Stimulated activated CD8-positive, alpha-beta memory T cell treated with anti-CD3 and anti-CD28 coated beads, Interleukin-15, amount 100 ng/mL, for 4 hours (primary cell): ENCODE measurements around the gene TAF12.
A peak's percentile ranks its signal among the peaks of the same experiment; 100 is the strongest.
"Not testable (repeated sequence)": the region's sequence is repeated elsewhere in the genome, so short reads cannot be mapped to it uniquely, and the experiment has no call there.

Source experiments
- DNase-seq, 2 donors: peaks; one replicate each; pipeline ENCODE4 v3.0.0-alpha.2; 2020; ENCODE audit warnings: low read depth in 2 of 2

The TAF12 gene

DNA sequence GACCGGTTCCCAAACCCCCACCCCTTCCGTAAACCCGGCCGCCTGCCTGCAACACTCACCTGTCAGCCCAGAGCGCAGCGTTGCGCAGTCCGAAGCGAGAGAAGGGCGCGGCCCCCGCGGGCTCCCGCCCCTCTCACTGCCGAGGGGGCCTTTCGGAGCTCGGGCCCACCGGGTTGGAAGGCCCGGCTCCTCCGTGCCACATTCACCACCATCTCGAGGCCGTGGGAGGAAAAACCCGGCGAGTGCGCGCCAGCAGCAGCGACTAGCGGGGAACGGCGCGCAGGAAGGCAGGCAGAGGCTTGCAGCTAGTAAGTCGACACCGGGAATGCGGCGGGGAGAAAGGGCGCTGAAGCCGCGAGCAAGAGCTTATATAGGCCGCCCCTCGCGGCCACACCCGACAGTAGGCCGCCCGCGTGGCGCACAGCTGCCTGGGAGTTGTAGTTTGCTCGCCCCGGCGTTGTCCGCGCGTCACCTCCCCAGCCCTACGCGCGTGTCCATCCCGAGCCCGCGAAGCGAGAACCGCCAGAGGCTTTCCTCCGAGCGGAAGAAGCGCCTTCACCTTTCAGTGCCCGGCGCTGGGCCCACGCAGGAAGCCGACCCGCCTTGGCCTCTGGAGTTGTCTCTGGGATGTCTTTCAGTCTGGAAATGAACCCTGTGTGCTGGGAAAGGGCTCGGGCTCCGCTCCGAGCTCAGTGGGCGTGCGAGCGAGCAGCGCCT is 61.2 kb downstream of the TAF12 start:
- DNase-seq = peak; percentile 85 to 87

DNA sequence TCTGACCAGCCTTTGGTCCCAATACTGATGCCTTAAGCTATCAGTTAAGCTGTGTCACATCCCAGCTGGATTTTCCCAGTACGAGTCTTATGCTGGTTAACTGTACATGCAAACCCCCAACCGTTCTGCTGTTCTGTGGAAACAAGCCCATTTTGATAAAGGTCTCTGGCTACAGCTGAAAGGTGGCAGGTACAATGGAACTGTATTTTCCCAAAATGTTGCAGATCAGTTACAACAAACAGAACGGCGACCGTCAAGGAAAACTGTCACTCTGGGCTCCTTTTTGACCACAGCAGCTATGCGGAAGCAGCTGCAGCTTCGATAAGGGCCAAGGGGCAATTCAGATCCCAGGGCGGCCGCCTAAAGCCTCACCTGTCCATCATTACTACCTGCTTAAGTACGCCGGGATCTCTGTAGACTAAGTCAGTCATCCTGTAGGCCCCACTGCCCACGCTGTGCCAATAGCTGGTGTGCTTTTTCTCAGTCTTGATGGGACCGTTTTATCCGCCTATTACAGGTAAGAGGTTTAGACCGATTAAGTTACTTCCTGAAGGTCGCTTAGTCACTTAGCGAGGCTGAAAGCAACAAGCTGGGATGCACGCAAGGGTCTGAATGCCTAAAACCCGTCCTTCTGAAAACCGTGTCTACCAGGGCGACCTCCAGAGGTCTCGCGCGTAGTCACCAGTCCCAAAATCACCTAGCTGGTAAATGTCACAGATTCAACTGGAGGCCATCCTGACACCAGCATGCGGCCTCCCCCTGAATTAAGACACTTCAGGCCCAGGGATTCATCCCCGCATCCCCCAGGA is 61.9 kb downstream of the TAF12 start:
- peak; percentile 38 for DNase-seq

DNA sequence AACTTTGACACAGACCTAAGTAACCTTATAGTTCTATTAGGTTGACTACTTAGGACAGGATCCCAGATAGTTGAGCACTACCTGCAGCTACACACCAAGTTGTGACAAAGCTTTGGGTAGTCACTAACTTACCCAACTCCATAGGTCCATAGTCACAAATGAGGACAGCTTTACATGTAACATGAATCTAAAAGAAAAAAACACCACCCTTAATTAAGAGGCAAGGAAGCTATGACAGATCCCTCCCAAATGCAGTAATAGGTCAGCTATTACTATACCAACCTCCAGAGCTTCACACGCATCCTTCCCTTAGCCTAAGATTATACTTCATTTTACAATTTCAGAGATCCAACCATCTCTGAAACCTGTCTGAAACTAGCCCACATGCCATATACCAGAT is 63.5 kb downstream of the TAF12 start:
- no peak for DNase-seq

DNA sequence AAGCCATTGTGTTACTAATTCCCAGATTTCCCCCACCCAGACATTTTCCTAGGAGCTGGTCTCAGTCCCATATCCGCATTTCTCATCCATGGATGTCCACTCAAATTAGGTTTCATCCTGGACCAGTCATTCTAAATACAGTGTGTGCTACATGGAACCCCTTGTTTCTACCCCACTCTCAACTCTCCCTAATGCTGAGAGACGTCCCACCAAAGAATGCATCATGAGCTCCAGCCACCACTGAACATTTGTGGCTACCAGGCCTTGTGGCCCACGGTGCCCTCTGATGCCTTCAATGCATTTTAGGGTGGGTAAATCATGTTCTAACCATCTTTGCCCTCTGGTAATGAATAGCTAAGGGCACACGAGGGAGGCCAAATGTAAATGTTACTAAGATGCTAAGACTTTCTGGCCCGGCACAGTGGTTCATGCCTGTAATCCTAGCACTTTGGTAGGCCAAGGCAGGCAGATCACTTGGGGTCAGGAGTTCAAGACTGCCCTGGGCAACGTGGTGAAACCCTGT is 64.1 kb downstream of the TAF12 start:
- DNase-seq = no peak

DNA sequence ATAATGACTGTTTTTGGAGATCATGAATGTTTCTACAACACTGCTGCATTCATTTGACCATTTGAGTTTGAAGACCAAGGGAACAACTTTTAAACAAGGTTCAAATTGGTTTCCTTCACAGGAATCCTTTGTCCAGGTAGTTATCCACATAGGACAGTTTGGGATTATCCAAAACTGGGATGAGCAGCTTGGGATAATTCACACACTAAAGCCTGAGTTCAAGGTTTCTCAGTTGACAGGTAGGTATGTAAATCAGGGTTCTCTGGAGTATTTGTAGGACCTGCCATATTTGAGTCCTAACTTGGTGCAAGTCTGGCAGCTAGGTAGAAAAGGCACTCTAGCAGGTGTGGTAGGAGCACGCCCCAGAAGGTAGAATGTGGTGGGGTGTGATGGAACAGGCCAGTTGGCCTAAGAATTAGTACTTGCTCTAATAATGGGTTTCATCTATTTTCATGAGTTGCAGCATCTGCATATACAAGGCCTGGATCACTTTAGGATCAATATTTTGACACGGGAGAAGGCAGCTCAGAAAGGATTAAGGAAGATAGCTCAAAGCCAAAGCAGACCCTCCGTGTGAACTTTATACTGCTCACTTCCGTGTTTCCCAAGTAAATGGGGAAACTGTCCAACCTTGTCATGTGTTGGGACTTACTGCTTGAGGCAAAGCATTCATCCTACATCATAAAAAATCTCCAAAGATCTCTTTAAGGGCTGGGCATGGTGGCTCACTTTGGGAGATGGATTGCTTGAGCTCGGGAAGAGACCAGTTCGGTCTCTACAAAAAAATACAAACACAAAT is 64.9 kb downstream of the TAF12 start:
- no peak for DNase-seq

DNA sequence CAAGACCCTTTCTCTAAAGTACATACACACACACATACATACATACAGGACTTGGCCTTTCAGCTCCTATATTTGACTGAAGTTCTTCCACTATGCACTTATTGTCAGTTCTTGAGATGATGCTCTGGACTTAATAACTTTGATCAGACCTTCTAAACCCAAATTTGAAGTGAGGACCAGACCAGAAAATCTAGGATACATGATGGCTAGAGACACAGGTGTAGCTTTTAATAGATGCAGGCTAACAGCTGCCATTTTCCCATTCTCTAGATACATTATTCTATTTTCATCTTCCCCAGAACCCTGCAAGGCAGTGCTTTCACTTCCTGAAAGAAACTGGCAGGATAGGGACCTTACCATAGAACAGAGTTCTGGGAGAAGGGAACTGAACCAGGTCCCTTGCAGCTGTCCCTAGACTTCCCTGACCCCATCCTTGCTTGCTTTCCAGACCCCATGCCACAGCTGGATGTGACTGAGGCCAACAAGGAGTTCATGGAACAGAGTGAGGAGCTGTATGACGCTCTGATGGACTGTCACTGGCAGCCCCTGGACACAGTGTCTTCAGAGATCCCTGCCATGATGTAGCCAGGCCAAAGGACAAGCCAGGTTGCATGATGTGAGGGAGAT is 65.7 kb downstream of the TAF12 start:
- DNase-seq = no peak

DNA sequence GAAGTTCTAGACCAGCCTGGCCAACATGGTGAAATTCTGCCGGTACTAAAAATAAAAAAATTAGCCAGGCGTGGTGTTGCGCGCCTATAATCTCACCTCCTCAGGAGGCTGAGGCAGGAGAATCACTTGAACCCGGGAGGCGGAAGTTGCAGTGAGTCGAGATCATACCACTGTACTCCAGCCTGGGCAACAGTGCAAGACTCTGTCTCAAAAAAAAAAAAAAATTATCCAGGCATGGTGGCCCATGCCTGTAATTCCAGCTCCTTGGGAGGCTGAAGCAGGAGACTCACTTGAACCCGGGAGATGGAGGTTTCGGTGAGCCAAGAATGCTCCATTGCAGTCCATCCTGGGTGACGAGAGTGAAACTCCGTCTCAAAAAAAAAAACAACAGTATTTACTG is 69.3 kb downstream of the TAF12 start:
- DNase-seq = no peak

DNA sequence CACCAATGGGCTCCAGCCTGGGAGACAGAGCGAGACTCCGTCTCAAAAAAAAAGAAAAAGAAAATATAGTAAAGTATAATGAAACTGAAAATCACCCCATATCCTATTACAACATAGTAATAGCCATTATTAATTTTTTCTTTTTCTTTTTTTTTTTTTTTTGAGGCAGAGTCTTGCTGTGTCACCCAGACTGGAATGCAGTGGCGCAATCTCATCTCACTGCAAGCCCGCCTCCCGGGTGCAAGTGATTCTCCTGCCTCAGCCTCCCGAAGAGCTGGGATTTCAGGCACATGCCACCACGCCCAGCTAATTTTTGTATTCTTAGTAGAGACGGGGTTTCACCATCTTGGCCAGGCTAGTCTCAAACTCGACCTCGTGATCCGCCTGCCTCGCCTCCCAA is 70.0 kb downstream of the TAF12 start:
- DNase-seq = not testable (repeated sequence)

DNA sequence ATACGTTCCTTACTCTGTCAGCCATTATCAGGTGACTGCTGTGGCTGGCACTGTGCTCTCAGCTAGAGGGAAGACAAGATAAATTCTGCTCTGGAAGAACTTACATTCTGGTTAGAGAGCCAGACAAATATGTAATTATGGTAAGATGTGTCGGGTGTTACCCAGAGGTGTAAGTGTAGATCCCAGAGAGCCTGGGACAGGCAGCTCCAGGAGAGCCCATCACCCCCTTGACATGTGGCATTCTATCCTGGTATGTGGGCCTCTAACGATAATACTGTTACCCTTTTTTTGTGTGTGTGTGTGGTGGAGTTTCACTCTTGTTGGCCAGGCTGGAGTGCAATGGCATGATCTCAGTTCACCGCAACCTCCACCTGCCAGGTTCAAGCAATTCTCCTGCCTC is 71.0 kb downstream of the TAF12 start:
- no peak for DNase-seq

DNA sequence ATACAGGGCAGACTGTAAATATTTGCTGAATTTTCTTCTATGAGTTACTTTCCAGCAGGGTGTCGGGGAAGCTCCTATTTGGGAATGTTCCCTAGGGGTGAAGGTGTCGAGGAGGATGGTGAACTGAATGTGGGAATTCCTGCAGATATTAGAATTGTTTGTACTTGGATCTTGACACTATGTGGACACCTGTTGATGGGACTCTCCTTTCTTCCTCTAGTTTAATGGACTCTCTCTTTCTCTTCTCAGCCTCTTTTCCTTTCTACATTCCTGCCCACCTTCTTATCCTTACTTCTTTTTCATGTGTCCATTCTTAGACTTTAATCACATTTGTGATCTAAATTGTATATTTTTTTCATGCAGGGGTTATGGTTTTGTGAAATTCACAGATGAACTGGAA is 75.9 kb downstream of the TAF12 start:
- DNase-seq = no peak

DNA sequence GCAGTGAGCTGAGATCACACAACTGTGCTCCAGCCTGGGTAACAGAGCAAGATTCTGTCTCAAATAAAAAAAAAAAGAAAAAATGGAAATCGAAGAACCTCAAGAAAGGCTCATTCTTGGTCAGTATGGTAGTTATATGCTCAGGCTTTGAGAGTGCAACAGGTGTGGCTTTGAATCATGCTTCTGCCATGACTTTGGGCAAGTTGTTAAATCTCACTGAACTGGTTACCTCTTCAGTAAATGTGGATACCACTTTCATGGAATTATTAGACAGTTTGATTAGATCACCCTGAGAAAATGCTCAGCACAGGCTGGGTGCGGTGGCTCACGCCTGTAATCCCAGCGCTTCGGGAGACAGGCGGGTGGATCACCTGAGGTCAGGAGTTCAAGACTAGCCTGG is 77.1 kb downstream of the TAF12 start:
- no peak for DNase-seq

DNA sequence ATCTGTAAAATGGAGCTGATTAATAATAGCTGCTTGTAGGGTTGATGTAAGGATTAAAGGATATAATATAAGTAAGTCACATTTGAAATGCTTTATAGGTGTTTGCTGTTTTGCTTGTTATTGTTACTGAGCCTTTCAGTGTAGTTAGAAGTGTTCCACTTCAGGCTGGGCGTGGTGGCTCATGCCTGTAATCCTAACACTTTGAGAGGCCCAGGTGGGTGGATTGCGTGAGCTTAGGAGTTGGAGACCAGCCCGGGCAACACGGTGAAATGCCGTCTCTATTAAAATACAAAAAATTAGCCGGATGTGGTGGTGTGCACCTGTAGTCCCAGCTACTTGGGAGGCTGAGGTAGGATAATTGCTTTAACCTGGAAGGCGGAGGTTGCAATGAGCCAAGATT is 77.8 kb downstream of the TAF12 start:
- DNase-seq = no peak

DNA sequence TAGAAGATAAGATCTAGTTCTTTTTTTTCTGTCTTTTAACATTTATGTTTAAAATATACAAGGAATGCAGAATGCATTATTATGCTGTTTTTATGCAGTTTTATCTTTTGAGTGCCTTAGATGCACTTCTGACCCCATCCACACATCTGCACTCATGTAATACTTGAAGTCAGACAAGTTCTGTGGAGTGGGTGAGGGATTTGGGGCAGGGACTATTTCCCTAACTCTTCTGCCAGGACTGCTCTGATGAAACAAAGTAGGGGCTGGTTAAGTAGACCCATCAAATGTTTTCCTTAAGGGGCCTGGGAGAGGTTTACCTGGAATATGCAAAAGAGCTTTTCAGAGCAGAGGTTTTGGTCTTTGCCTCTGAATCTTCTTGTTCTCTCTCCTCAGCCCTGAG is 78.6 kb downstream of the TAF12 start:
- no peak for DNase-seq

DNA sequence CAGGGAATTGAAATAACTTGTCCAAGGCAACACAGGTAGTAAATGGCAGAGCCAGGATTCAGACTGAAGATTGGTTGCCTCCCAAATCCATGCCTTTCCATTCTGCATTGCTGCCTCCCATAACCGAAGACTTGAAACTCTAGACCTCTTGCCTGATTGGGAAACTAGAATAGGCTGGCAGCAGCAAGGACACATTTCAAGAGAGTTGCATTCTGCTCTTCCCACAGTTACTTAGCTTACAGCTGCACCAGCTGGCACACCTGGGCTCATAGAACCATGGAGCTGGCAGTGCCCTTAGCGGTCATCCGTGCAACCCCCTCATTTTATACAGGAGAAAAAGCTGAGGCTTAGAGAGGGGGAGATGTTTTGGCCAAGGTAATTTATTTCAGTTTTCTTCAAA is 82.0 kb downstream of the TAF12 start:
- no peak for DNase-seq
